Neural crest cell (in vitro differentiated cells): Measurements from ENCODE around the gene FOXP2. TPM values are rescaled to one million over a fixed set of nuclear protein-coding genes. Genes with fewer than 3 reads are reported as not detected.

Experiments
- DNase-seq: peaks from one replicate; pipeline ENCODE4 v3.0.0; 2021; ENCODE audit warnings: low read depth, mixed read lengths, low spot score
- H3K27ac Mint-ChIP-seq: one replicate; pipeline ENCODE4 v1.8.0; 2021; ENCODE audit warnings: mild to moderate bottlenecking, mixed read lengths; ENCODE audit not compliant: unreplicated experiment
- H3K27me3 Mint-ChIP-seq: 2 replicates; pipeline ENCODE4 v1.8.0; 2021; ENCODE audit warnings: low read depth, mild to moderate bottlenecking, mixed read lengths
- H3K36me3 Mint-ChIP-seq: 2 replicates; pipeline ENCODE4 v1.8.0; 2021; ENCODE audit warnings: low read depth, mild to moderate bottlenecking, mixed read lengths
- H3K4me1 Mint-ChIP-seq: 2 replicates; pipeline ENCODE4 v1.8.0; 2021; ENCODE audit warnings: mixed read lengths
- H3K4me3 Mint-ChIP-seq: one replicate; pipeline ENCODE4 v1.8.0; 2021; ENCODE audit warnings: mild to moderate bottlenecking, mixed read lengths
- H3K9me3 Mint-ChIP-seq: 2 replicates; pipeline ENCODE4 v1.8.0; 2021; ENCODE audit warnings: mixed read lengths
- total RNA-seq: library from RNA; stranded (reverse); gene quantifications from 2 replicates; pipeline ENCODE4 v1.2.1, GENCODE V29; 2021
- TF ChIP-seq, protein P1 (sequence below): fragments of 200-600 bp; sonication (generic); conservative IDR thresholded peaks from 2 replicates; pipeline ENCODE4 v1.5.0; 2021; ENCODE audit warnings: antibody characterized with exemption, mild to moderate bottlenecking

The FOXP2 gene
- total RNA-seq, 1 donor from 2014 or later, result 7.1 TPM

DNA sequence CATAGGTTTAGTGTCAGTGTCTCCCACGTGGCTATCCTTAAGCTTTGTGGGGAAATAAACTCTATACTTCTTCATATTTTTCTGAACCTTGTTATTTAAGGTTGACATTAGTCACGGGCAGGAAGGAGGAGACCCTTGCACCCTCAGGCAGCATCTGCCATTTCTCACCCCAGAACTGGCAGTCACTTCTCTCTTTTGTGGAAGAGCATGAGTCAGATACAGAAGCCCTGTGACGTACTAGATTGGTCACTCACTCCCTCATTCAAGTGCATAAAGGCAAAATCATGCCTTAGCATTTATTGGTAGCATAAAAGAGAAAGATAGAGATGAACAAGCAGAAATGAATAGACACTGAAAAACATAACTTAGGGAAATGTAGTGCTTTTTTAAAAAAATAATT lies 301.3 kb downstream of the FOXP2 start:
- H3K27me3 Mint-ChIP-seq, result no peaks in the 10 kb centered on the region
- H3K4me1 Mint-ChIP-seq, result no peaks in the 10 kb centered on the region
- no peaks in the 10 kb centered on the region for H3K36me3 Mint-ChIP-seq
- H3K4me3 Mint-ChIP-seq, result no peak overlapping the region
- no peak overlapping the region for H3K27ac Mint-ChIP-seq
- DNase-seq, result no peak
- TF ChIP-seq, protein P1, sequence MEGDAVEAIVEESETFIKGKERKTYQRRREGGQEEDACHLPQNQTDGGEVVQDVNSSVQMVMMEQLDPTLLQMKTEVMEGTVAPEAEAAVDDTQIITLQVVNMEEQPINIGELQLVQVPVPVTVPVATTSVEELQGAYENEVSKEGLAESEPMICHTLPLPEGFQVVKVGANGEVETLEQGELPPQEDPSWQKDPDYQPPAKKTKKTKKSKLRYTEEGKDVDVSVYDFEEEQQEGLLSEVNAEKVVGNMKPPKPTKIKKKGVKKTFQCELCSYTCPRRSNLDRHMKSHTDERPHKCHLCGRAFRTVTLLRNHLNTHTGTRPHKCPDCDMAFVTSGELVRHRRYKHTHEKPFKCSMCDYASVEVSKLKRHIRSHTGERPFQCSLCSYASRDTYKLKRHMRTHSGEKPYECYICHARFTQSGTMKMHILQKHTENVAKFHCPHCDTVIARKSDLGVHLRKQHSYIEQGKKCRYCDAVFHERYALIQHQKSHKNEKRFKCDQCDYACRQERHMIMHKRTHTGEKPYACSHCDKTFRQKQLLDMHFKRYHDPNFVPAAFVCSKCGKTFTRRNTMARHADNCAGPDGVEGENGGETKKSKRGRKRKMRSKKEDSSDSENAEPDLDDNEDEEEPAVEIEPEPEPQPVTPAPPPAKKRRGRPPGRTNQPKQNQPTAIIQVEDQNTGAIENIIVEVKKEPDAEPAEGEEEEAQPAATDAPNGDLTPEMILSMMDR, result no peak
- no peaks in the 10 kb centered on the region for H3K9me3 Mint-ChIP-seq

DNA sequence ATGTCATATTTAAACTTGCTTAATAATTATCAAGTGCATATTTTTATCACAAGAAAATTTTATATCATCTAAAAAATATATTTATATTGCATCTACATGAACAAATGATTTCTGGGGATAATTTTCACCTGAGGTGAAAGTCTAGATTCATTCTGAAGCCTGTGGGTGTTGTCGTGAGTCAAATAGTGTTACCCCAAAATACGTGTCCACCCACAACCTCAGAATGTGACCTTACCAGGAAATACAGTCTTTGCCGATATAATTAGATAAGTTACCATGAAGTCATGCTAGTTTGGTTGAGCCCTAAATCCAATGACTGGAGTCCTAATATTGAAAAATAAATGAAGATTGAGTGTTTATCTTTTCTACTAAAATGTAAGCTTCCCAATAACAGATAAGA lies 304.2 kb downstream of the FOXP2 start:
- no peak overlapping the region for H3K4me3 Mint-ChIP-seq
- no peaks in the 10 kb centered on the region for H3K4me1 Mint-ChIP-seq
- TF ChIP-seq, protein P1, result no peak
- DNase-seq, result no peak
- no peaks in the 10 kb centered on the region for H3K36me3 Mint-ChIP-seq
- no peaks in the 10 kb centered on the region for H3K27me3 Mint-ChIP-seq
- H3K9me3 Mint-ChIP-seq, result no peaks in the 10 kb centered on the region
- H3K27ac Mint-ChIP-seq, result no peak overlapping the region

DNA sequence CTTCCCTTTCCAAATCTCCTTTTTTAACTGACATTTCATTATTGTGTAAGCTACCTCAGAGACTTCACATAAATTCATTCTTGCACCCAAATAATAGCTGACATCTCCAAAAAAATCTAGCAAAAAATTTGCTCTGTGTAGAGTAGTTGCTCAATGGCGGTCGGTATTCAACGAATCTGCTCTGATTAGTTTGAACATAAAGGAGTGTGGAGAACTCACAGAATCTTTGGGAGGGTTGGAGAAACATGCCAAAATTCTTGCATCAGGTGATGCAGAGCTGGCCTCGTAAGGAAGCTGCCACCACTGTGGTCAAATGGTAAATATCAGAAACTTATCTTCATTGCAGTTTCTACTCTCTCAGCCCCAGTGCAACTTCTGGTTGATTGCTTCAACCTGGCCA lies 306.1 kb downstream of the FOXP2 start:
- TF ChIP-seq, protein P1, result no peak
- Mint-ChIP-seq H3K4me1 (no peaks in the 10 kb centered on the region), H3K9me3 (no peaks in the 10 kb centered on the region), H3K27me3 (no peaks in the 10 kb centered on the region), H3K36me3 (no peaks in the 10 kb centered on the region), H3K27ac (no peak overlapping the region), H3K4me3 (no peak overlapping the region)
- DNase-seq, result no peak

DNA sequence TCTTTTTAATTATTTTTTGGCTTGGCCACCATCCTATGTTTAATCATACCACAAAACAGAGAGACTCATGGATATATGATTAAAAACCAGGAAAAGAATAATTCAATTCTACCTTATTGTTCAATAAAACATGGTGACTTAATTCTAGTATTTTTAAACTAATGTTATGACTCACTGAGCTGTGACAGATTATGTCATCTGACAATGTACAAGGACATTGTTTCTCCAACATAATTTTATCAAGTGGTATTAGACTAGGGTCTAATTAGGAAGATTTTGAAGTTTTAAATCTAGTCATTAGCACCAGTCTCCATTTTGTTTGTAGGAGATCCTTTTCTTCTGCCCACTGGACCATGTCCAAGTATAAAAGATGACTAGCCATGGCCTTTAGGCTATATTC lies 307.9 kb downstream of the FOXP2 start:
- H3K27me3 Mint-ChIP-seq, result no peaks in the 10 kb centered on the region
- H3K4me1 Mint-ChIP-seq, result no peaks in the 10 kb centered on the region
- no peak for DNase-seq
- TF ChIP-seq, protein P1, result no peak
- H3K27ac Mint-ChIP-seq, result no peak overlapping the region
- no peaks in the 10 kb centered on the region for H3K36me3 Mint-ChIP-seq
- peaks cover 3% of the 10 kb centered on the region for H3K9me3 Mint-ChIP-seq
- no peak overlapping the region for H3K4me3 Mint-ChIP-seq

DNA sequence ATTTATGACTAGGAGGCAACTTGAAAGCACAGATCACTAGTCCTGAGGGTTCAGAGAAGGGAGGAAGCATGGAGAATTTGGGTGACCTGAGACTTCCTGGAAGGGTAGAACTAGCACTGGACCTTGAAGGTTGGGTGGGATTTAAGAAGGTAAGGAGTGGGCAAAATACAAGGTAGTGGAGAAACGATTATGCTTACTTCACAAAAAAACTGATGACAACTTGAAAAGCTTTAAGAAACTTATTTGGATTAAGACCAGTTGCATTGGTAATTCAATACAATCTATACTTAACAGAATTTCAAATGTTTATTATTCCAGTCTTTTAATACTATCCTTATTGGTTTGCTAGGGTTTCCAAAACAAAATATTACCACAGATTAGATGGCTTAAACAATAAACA lies 308.7 kb downstream of the FOXP2 start:
- no peaks in the 10 kb centered on the region for H3K36me3 Mint-ChIP-seq
- no peak overlapping the region for H3K27ac Mint-ChIP-seq
- DNase-seq, result no peak
- no peaks in the 10 kb centered on the region for H3K27me3 Mint-ChIP-seq
- H3K4me3 Mint-ChIP-seq, result no peak overlapping the region
- no peaks in the 10 kb centered on the region for H3K4me1 Mint-ChIP-seq
- peaks cover 3% of the 10 kb centered on the region for H3K9me3 Mint-ChIP-seq
- TF ChIP-seq, protein P1, result no peak

DNA sequence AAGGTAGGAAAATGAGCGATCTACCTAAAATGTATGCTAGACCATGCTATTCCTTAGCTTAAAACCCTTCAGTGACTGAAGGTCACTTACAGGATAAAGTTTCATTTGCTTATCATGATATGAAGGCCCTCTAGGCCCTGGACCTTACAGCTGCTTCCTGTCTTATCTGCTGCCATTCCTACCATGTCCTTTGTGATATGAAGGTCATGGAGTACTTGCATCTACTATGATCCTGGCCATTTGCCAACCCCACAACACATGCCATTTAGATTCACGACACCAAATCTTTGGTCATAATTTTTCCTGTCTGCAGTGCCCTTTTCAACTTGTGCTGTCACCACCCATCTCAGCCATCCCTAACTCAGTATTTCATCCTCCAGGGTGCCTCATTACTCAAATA lies 325.5 kb downstream of the FOXP2 start:
- DNase-seq, result no peak
- Mint-ChIP-seq H3K36me3 (no peaks in the 10 kb centered on the region), H3K4me3 (no peak overlapping the region), H3K27me3 (no peaks in the 10 kb centered on the region), H3K27ac (no peak overlapping the region), H3K9me3 (no peaks in the 10 kb centered on the region), H3K4me1 (no peaks in the 10 kb centered on the region)
- TF ChIP-seq, protein P1, result no peak
